HG03097 (cell line): ENCODE data around the gene NRXN3.

ENCODE experiments used
- ATAC-seq: cut with Tn5 transposase; IDR thresholded peaks from one replicate; pipeline ENCODE4 v1.9.1; 2021; ENCODE audit not compliant: unreplicated experiment, low FRiP score

NRXN3 gene

GRCh38 chr14:78763746-78764145 lies 593.6 kb downstream of the NRXN3 start:
- no peak for ATAC-seq

GRCh38 chr14:78764240-78764639 lies 594.1 kb downstream of the NRXN3 start:
- ATAC-seq: no peak

- no peak for ATAC-seq
These were observed 594.5 kb downstream of the NRXN3 start for GRCh38 chr14:78764645-78765044.

- no peak for ATAC-seq
These were observed 597.3 kb downstream of the NRXN3 start for GRCh38 chr14:78767436-78767835.

GRCh38 chr14:78782551-78782950 lies 612.4 kb downstream of the NRXN3 start:
- no peak for ATAC-seq

GRCh38 chr14:78785265-78785664 lies 615.1 kb downstream of the NRXN3 start:
- no peak for ATAC-seq

- ATAC-seq: no peak
These were observed 618.5 kb downstream of the NRXN3 start for GRCh38 chr14:78788467-78789360.

GRCh38 chr14:78790271-78790670 lies 620.1 kb downstream of the NRXN3 start:
- ATAC-seq: no peak

GRCh38 chr14:78798757-78799156 lies 628.6 kb downstream of the NRXN3 start:
- ATAC-seq: no peak

GRCh38 chr14:78805570-78805969 lies 635.4 kb downstream of the NRXN3 start:
- ATAC-seq: no peak

- no peak for ATAC-seq
These were observed 652.9 kb downstream of the NRXN3 start for GRCh38 chr14:78823035-78823434.

- no peak for ATAC-seq
These were observed 653.3 kb downstream of the NRXN3 start for GRCh38 chr14:78823516-78823915.

GRCh38 chr14:78829274-78829673 lies 659.1 kb downstream of the NRXN3 start:
- ATAC-seq: peak; percentile 87

GRCh38 chr14:78834766-78835451 lies 664.7 kb downstream of the NRXN3 start:
- no peak for ATAC-seq

GRCh38 chr14:78835909-78836308 lies 665.7 kb downstream of the NRXN3 start:
- no peak for ATAC-seq

GRCh38 chr14:78836777-78837176 lies 666.6 kb downstream of the NRXN3 start:
- ATAC-seq: no peak

- no peak for ATAC-seq
These were observed 668.8 kb downstream of the NRXN3 start for GRCh38 chr14:78838959-78839358.

- ATAC-seq: no peak
These were observed 670.7 kb downstream of the NRXN3 start for GRCh38 chr14:78840898-78841297.

GRCh38 chr14:78847801-78848200 lies 677.6 kb downstream of the NRXN3 start:
- no peak for ATAC-seq

- peak; percentile 71 for ATAC-seq
These were observed 678.2 kb downstream of the NRXN3 start for GRCh38 chr14:78848234-78848820.

GRCh38 chr14:78849952-78850351 lies 679.8 kb downstream of the NRXN3 start:
- ATAC-seq: no peak
